Panc1 (cell line): ENCODE results near the gene CTSA. TPM values are rescaled to one million over a fixed set of nuclear protein-coding genes. Genes with fewer than 3 reads are reported as not detected.
A peak's percentile ranks its signal among the peaks of the same experiment; 100 is the strongest.

Source experiments
- ATAC-seq: fragments of 200-7000 bp; cut with Tn5 transposase; 2 replicates; pipeline ENCODE4 v1.9.1; 2020; ENCODE audit warnings: mild to moderate bottlenecking, moderate library complexity
- BruUV-seq: library from RNA; stranded (reverse); fragments of 400-500 nt; replicated peaks from 2 replicates; lab custom pipeline; 2021; lab: Mats Ljungman, UMichigan
- CTCF ChIA-PET: fragments of 300-600 bp; sonication (Branson Sonifier 250); formaldehyde crosslinking; loops from one replicate; lab custom pipeline; 2022; ENCODE audit warnings: antibody characterized with exemption; lab: Charles Lee
- POLR2A ChIA-PET: fragments of 300-600 bp; sonication (Branson Sonifier 250); formaldehyde crosslinking; loops from one replicate; lab custom pipeline; 2022; ENCODE audit warnings: antibody characterized with exemption; lab: Charles Lee
- DNase-seq: peaks from one replicate; pipeline ENCODE4 v3.0.0-alpha.2; 2010; ENCODE audit warnings: low read depth, low spot score
- H3K27ac ChIP-seq: 2 replicates; pipeline ENCODE4 v1.5.1; 2011; ENCODE audit warnings: mild to moderate bottlenecking, low read length, inconsistent platforms
- H3K27me3 ChIP-seq: fragments of 200-500 bp; sonication (Bioruptor generic); 2 replicates; pipeline ENCODE4 v1.6.0; 2014; ENCODE audit warnings: low read length, inconsistent platforms; ENCODE audit not compliant: control insufficient read depth, insufficient read depth
- H3K36me3 ChIP-seq: fragments of 200-500 bp; sonication (Bioruptor generic); 2 replicates; pipeline ENCODE4 v1.5.1; 2014; ENCODE audit warnings: inconsistent platforms, mild to moderate bottlenecking, low read length, moderate library complexity; ENCODE audit not compliant: control insufficient read depth, insufficient read depth
- H3K4me1 ChIP-seq: 2 replicates; pipeline ENCODE4 v1.5.1; 2011; ENCODE audit warnings: inconsistent platforms, mild to moderate bottlenecking, low read length, moderate library complexity; ENCODE audit not compliant: control insufficient read depth, insufficient read depth
- H3K4me3 ChIP-seq, 2 experiments: 2 replicates each; pipeline ENCODE4 v1.5.1; 2011 to 2012; ENCODE audit warnings: low read depth in 2 of 2, low read length in 2 of 2, mild to moderate bottlenecking in 2 of 2, inconsistent platforms in 1 of 2, moderate library complexity in 1 of 2
- H3K9me3 ChIP-seq: fragments of 200-500 bp; sonication (Bioruptor generic); 2 replicates; pipeline ENCODE4 v1.5.1; 2014; ENCODE audit warnings: low read depth, mild to moderate bottlenecking, inconsistent platforms, low read length, moderate library complexity; ENCODE audit not compliant: control insufficient read depth, insufficient read depth
- POLR2AphosphoS5 ChIP-seq: IDR thresholded peaks from 2 replicates; pipeline ENCODE4 v1.6.1; 2012; ENCODE audit warnings: mild to moderate bottlenecking, low read depth, low read length, moderate library complexity
- SIN3A ChIP-seq: IDR thresholded peaks from 2 replicates; pipeline ENCODE4 v1.6.1; 2012; ENCODE audit warnings: low read depth, mild to moderate bottlenecking, low read length, moderate library complexity, borderline replicate concordance; ENCODE audit not compliant: insufficient read depth
- TCF7L2 ChIP-seq: IDR thresholded peaks from 2 replicates; pipeline ENCODE4 v1.6.1; 2011; ENCODE audit warnings: mild to moderate bottlenecking, low read depth, low read length, inconsistent platforms
- in situ Hi-C: cut with HindIII; loops from 2 replicates; pipeline ENCODE4 v1.10.0; 2016; ENCODE audit warnings: low sequenced_read_pairs, low pct_unique_long_range_greater_than_20kb
- intact Hi-C: fragments of 100-400 bp; cut with micrococcal nuclease; formaldehyde crosslinking; loops from one replicate; pipeline ENCODE4 v1.10.0; 2022; ENCODE audit not compliant: unreplicated experiment
- total RNA-seq: library from RNA; stranded (reverse); gene quantifications from one replicate; pipeline ENCODE4 v1.2.1, GENCODE V29; 2021; ENCODE audit not compliant: unreplicated experiment
- TF ChIP-seq, protein P1 (sequence below): fragments of 450-650 bp; IDR thresholded peaks from 2 replicates; pipeline ENCODE4 v1.5.1; 2017; ENCODE audit warnings: mild to moderate bottlenecking
- TF ChIP-seq, protein P2 (sequence below), 2 experiments: IDR thresholded peaks; 2 replicates each; pipeline ENCODE4 v1.6.1; 2011 to 2012; ENCODE audit warnings: low read depth in 2 of 2, control low read depth in 1 of 2, low read length in 1 of 2, mild to moderate bottlenecking in 1 of 2, moderate library complexity in 1 of 2; ENCODE audit not compliant: insufficient read depth in 1 of 2

Gene CTSA
- total RNA-seq, 1 experiment from 2014 or later: 232 TPM

DNA sequence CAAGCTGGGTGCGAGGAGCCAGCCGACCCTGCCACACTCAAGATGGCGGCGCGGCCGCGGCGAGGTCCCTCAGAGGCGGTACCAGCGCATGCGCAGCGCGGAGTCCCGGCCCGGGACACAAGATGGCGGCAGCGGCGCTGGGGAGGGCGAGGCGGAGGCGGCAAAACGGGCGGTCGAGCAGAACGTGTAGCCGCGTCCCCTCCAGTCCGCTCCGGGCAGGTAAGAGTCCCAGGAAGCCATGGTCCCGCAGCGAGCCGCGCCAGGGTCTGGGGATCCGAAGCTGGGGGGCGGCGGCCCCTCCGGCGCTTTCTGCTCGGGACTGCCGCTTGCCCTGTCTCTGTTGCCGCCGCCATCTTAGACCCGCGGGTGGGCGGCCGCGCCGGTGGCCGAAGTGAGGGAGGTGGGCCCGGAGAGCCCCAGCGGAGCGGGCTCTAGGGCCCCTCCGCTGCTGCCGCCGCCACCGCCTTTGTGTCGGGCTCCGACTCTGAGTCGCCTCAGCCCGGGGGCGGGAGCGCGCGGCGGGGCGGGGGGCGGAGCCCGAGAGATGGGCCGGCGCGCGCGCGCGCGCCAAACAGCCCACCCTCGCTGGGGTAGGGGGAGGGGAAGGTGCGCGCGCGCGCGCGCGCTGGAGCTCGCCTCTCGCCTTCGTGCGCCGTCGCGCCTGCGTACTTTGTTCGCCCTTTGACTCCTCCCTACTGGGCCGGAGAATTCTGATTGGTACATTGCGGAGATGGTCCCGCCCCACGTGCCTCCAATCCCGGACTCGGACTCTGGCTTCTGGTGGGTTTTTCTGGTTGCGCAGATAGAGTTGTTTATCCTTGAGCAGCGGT, 43.7 kb downstream of the CTSA start, which contains the start of gene PCIF1:
Gene PCIF1 (plus strand): TSS at position 98 of the 830 bp plus-strand sequence. CDS start 4,317 bp downstream, outside the sequence.
- Histone ChIP-seq H3K27ac (peak within 1 kb of the TSS; percentile 95), H3K36me3 (no peaks in the 10 kb centered on the region; the same call in 1 of the 2 replicates), H3K9me3 (no peaks in the 10 kb centered on the region), H3K27me3 (no peaks in the 10 kb centered on the region), H3K4me3 (peak within 1 kb of the TSS; percentile 77 to 99), H3K4me1 (peaks cover 12% of the 10 kb centered on the region)
- POLR2A ChIA-PET: interaction anchor here (0.5 to 0.8 kb wide), 11 partner anchors 10 to 640 kb away, joined by 3 to 14 read pairs (median 5); no protein-coding TSS in a partner anchor
- in situ Hi-C loops (no loop called here), intact Hi-C loops (no loop called here)
- CTCF ChIA-PET: no interaction called here
- DNase-seq (peak; percentile 96), ATAC-seq (peak; percentile 91)
- no TSS peak for BruUV-seq
- TF ChIP-seq TCF7L2: peak; percentile 35; the same call in 1 of the 2 replicates
- TF ChIP-seq, protein P1, sequence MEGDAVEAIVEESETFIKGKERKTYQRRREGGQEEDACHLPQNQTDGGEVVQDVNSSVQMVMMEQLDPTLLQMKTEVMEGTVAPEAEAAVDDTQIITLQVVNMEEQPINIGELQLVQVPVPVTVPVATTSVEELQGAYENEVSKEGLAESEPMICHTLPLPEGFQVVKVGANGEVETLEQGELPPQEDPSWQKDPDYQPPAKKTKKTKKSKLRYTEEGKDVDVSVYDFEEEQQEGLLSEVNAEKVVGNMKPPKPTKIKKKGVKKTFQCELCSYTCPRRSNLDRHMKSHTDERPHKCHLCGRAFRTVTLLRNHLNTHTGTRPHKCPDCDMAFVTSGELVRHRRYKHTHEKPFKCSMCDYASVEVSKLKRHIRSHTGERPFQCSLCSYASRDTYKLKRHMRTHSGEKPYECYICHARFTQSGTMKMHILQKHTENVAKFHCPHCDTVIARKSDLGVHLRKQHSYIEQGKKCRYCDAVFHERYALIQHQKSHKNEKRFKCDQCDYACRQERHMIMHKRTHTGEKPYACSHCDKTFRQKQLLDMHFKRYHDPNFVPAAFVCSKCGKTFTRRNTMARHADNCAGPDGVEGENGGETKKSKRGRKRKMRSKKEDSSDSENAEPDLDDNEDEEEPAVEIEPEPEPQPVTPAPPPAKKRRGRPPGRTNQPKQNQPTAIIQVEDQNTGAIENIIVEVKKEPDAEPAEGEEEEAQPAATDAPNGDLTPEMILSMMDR: no peak
- TF ChIP-seq POLR2AphosphoS5: peak; percentile 93
- TF ChIP-seq, protein P2, sequence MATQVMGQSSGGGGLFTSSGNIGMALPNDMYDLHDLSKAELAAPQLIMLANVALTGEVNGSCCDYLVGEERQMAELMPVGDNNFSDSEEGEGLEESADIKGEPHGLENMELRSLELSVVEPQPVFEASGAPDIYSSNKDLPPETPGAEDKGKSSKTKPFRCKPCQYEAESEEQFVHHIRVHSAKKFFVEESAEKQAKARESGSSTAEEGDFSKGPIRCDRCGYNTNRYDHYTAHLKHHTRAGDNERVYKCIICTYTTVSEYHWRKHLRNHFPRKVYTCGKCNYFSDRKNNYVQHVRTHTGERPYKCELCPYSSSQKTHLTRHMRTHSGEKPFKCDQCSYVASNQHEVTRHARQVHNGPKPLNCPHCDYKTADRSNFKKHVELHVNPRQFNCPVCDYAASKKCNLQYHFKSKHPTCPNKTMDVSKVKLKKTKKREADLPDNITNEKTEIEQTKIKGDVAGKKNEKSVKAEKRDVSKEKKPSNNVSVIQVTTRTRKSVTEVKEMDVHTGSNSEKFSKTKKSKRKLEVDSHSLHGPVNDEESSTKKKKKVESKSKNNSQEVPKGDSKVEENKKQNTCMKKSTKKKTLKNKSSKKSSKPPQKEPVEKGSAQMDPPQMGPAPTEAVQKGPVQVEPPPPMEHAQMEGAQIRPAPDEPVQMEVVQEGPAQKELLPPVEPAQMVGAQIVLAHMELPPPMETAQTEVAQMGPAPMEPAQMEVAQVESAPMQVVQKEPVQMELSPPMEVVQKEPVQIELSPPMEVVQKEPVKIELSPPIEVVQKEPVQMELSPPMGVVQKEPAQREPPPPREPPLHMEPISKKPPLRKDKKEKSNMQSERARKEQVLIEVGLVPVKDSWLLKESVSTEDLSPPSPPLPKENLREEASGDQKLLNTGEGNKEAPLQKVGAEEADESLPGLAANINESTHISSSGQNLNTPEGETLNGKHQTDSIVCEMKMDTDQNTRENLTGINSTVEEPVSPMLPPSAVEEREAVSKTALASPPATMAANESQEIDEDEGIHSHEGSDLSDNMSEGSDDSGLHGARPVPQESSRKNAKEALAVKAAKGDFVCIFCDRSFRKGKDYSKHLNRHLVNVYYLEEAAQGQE (IDR thresholded peaks at IDR 0.05; ENCODE audit: insufficient read depth in 1 of 2, low read depth in 2 of 2, low read length in 1 of 2): peak in 1 of 2 experiments; percentile 66; a peak in 1 of 4 replicates
- peak; percentile 63; the same call in 1 of the 2 replicates for TF ChIP-seq SIN3A

DNA sequence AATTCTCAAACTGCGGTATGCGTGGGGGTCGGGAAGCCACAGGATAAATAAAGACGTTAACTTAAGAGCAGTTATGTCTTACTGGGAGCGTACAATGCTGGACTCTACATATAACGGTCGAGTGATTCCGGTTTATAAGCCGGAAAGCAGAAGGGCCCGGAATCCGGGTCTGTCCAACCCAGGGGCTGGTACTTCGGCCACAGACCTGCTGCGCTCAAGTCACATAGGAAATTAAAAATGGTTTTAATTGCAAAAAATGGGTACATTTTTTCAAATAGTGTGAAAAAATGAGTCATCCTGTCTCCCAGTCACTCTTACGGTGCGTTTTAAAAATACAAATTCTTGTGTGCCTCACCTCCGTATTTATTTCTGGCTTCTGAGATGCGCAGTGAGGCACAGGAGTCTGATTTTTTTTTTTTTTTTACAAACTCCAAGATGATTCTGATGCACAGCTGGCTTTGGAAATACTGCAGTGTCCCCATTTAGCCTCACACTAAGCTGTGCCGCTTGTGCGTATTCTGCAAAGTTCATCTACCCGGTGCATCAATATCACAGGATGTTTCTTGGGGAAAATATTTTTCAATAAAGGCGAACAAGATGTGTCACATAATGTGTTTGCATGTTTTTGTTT, 44.4 kb downstream of the CTSA start:
- DNase-seq: no peak
- Histone ChIP-seq H3K27ac (peak overlapping the region; percentile 90), H3K4me3 (peak overlapping the region; percentile 77 to 99), H3K9me3 (no peaks in the 10 kb centered on the region), H3K27me3 (no peaks in the 10 kb centered on the region), H3K4me1 (peaks cover 12% of the 10 kb centered on the region), H3K36me3 (no peaks in the 10 kb centered on the region; the same call in 1 of the 2 replicates)
- ChIA-PET POLR2A (interaction anchor here (0.5 to 0.8 kb wide), 8 partner anchors 14 to 465 kb away, joined by 3 to 14 read pairs (median 7); no protein-coding TSS in a partner anchor), CTCF (no interaction called here)
- TF ChIP-seq, protein P2 (IDR thresholded peaks at IDR 0.05; ENCODE audit: insufficient read depth in 1 of 2, low read depth in 2 of 2, low read length in 1 of 2): no peak
- no peak; the same call in 1 of the 2 replicates for TF ChIP-seq TCF7L2
- no peak for TF ChIP-seq POLR2AphosphoS5
- TF ChIP-seq, protein P1: no peak
- no peak for TF ChIP-seq SIN3A
- BruUV-seq: TSS peak; percentile 92
- in situ Hi-C loops: no loop called here
- ATAC-seq: peak; percentile 17
- intact Hi-C loops: no loop called here
